HepG2 (cell line): ENCODE results near the gene MLH1. TPM values are rescaled to one million over a fixed set of nuclear protein-coding genes. Genes with fewer than 3 reads are reported as not detected.

Source experiments
- ATAC-seq: fragments of 200-7000 bp; cut with Tn5 transposase; 3 replicates; pipeline ENCODE4 v1.9.1; 2020; ENCODE audit warnings: mild to moderate bottlenecking, moderate library complexity
- BruUV-seq: library from RNA; stranded (reverse); fragments of 400-500 nt; replicated peaks from 2 replicates; lab custom pipeline; 2021; lab: Mats Ljungman, UMichigan
- CTCF ChIA-PET: fragments of 300-600 bp; formaldehyde crosslinking; extraction: SDS; loops from one replicate; lab custom pipeline; 2021; ENCODE audit warnings: low total read pairs, inconsistent platforms, low intra/inter-chr PET ratio; lab: Yijun Ruan, JAX
- POLR2A ChIA-PET: fragments of 350-600 bp; sonication (Branson Sonifier 250); formaldehyde crosslinking; loops from one replicate; lab custom pipeline; 2020; ENCODE audit warnings: antibody characterized with exemption, inconsistent platforms; lab: Yijun Ruan, JAX
- DNase-seq: peaks from one replicate; pipeline ENCODE4 v3.0.0-alpha.2; 2015; ENCODE audit warnings: low spot score
- FAIRE-seq: peaks from 3 replicates; lab custom pipeline; 2011; peaks lifted over from hg19 to GRCh38; lab: Jason Lieb, UNC
- H2AFZ ChIP-seq: one replicate; pipeline ENCODE4 v1.6.1; 2011; ENCODE audit warnings: low read length, inconsistent platforms
- H3K27ac ChIP-seq: fragments of 300-600 bp; 3 replicates; pipeline ENCODE4 v1.8.0; 2011; ENCODE audit warnings: mixed run types, mild to moderate bottlenecking, mixed read lengths, low read length, inconsistent platforms; ENCODE audit not compliant: insufficient read depth; ENCODE audit errors: extremely low read length
- H3K27me3 ChIP-seq, 2 experiments: fragments of 200-600 bp in 1 of 2; 2 replicates in 1 of 2; 3 replicates in 1 of 2; pipeline versions ENCODE4 v1.6.0 to v1.8.0; 2011; ENCODE audit warnings: low read length in 2 of 2, mild to moderate bottlenecking in 2 of 2, moderate library complexity in 2 of 2, inconsistent platforms in 1 of 2; ENCODE audit not compliant: insufficient read depth in 2 of 2, control insufficient read depth in 1 of 2
- H3K36me3 ChIP-seq, 2 experiments: fragments of 200-600 bp in 1 of 2; replicated peaks in 1 of 2; 2 replicates in 1 of 2; 3 replicates in 1 of 2; pipeline versions ENCODE4 v1.5.1 to v1.8.0; 2011; ENCODE audit warnings: low read length in 2 of 2, inconsistent platforms in 1 of 2; ENCODE audit not compliant: insufficient read depth in 2 of 2, control insufficient read depth in 1 of 2
- H3K4me1 ChIP-seq: 2 replicates; pipeline ENCODE4 v1.5.1; 2012; ENCODE audit warnings: low read length, inconsistent platforms; ENCODE audit not compliant: insufficient read depth
- H3K4me2 ChIP-seq: 2 replicates; pipeline ENCODE4 v1.6.0; 2011; ENCODE audit warnings: low read depth, low read length, inconsistent platforms
- H3K4me3 ChIP-seq, 3 experiments: fragments of 200-600 bp in 1 of 3; sonication (generic), shearing (Covaris generic) in 1 of 3; replicated peaks in 1 of 3; 2 replicates each; pipeline ENCODE4 v1.5.1; 2011 to 2016; ENCODE audit warnings: low read length in 3 of 3, inconsistent platforms in 2 of 3, low read depth in 2 of 3, mild to moderate bottlenecking in 2 of 3, control low read depth in 1 of 3, mixed read lengths in 1 of 3; ENCODE audit not compliant: insufficient read depth in 1 of 3
- H3K79me2 ChIP-seq: one replicate; pipeline ENCODE4 v1.6.1; 2011; ENCODE audit warnings: low read length, inconsistent platforms; ENCODE audit not compliant: insufficient read depth
- H3K9ac ChIP-seq: 2 replicates; pipeline ENCODE4 v1.6.0; 2011; ENCODE audit warnings: mild to moderate bottlenecking, low read depth, low read length, inconsistent platforms; ENCODE audit not compliant: insufficient read depth
- H3K9me3 ChIP-seq: 2 replicates; pipeline ENCODE4 v1.5.1; 2012; ENCODE audit warnings: mild to moderate bottlenecking, low read length
- H4K20me1 ChIP-seq: 2 replicates; pipeline ENCODE4 v1.6.0; 2011; ENCODE audit warnings: inconsistent platforms, mild to moderate bottlenecking, low read length, moderate library complexity; ENCODE audit not compliant: insufficient read depth
- STAT5B ChIP-seq: sonication (generic); formaldehyde crosslinking; IDR thresholded peaks from 2 replicates; pipeline ENCODE4 v1.4.0; 2020; ENCODE audit warnings: missing genetic modification reagents
- TARDBP ChIP-seq: sonication (generic); formaldehyde crosslinking; IDR thresholded peaks from 2 replicates; pipeline ENCODE4 v1.8.0; 2022; ENCODE audit warnings: mild to moderate bottlenecking, missing genetic modification reagents
- TBL1XR1 ChIP-seq: fragments of 150-350 bp; IDR thresholded peaks from 2 replicates; pipeline ENCODE4 v1.6.1; 2014; ENCODE audit warnings: borderline replicate concordance, low read length; ENCODE audit not compliant: partially characterized antibody
- THAP11 ChIP-seq: IDR thresholded peaks from 2 replicates; pipeline ENCODE4 v1.6.1; 2016; ENCODE audit warnings: missing biosample characterization, missing genetic modification reagents
- THAP8 ChIP-seq: sonication (generic); formaldehyde crosslinking; IDR thresholded peaks from 2 replicates; pipeline ENCODE4 v1.5.1; 2020; ENCODE audit warnings: missing genetic modification reagents, mild to moderate bottlenecking, borderline replicate concordance
- ZNF138 ChIP-seq: sonication (generic); formaldehyde crosslinking; IDR thresholded peaks from 2 replicates; pipeline ENCODE4 v1.5.0; 2020; ENCODE audit warnings: mild to moderate bottlenecking, low read depth, missing genetic modification reagents
- ZNF343 ChIP-seq: sonication (generic); formaldehyde crosslinking; IDR thresholded peaks from 2 replicates; pipeline ENCODE4 v1.4.0; 2020; ENCODE audit warnings: mild to moderate bottlenecking, missing genetic modification reagents
- ZSCAN25 ChIP-seq: sonication (generic); formaldehyde crosslinking; IDR thresholded peaks from 2 replicates; pipeline ENCODE4 v1.8.0; 2022; ENCODE audit warnings: mild to moderate bottlenecking, missing genetic modification reagents
- WGBS: methylation state at CpG from one replicate; pipeline ENCODE4 v1.1.6; 2017; ENCODE audit warnings: low lambda C conversion rate; 5-methylcytosine and 5-hydroxymethylcytosine counted together
- in situ Hi-C: cut with HindIII; loops from 2 replicates; pipeline ENCODE4 v1.10.0; 2017; ENCODE audit warnings: low pct_unique_long_range_greater_than_20kb; ENCODE audit not compliant: extremely low pct_ligation_motif_present
- intact Hi-C: fragments of 100-400 bp; cut with micrococcal nuclease; formaldehyde crosslinking; loops from one replicate; pipeline ENCODE4 v1.10.0; 2022; ENCODE audit not compliant: unreplicated experiment
- polyA plus RNA-seq, 8 experiments: library from polyadenylated mRNA; depleted of rRNA in 3 of 8; stranded (reverse) in 7 of 8; unstranded in 1 of 8; fragments of >200 nt; fragmentation: Illumina TruSeq in 4 of 8; extraction: Trizol in 4 of 8; gene quantifications; 2 replicates each; pipeline versions ENCODE4 v1.2.1 to v1.2.3, GENCODE V29; 2011 to 2016; ENCODE audit warnings: low read depth in 4 of 8, missing spikeins in 1 of 8, mixed read lengths in 1 of 8; ENCODE audit not compliant: insufficient read depth in 1 of 8
- total RNA-seq, 5 experiments: library from RNA; depleted of rRNA; stranded (reverse); fragments of >200 nt; fragmentation: Illumina TruSeq; extraction: Trizol; gene quantifications; 2 replicates each; pipeline ENCODE4 v1.2.3, GENCODE V29; 2016; ENCODE audit warnings: low read depth in 1 of 5
- TF ChIP-seq, protein P1 (sequence below): sonication (generic); formaldehyde crosslinking; IDR thresholded peaks from 2 replicates; pipeline ENCODE4 v1.8.0; 2022; ENCODE audit warnings: missing genetic modification reagents, mild to moderate bottlenecking, moderate library complexity, borderline replicate concordance

MLH1 gene
- total and polyA plus RNA-seq, 2 of the 13 experiments (the other 11 are each of a cell fraction or from before 2014, with no cell fraction given) = 29.5 to 70.8 TPM

DNA sequence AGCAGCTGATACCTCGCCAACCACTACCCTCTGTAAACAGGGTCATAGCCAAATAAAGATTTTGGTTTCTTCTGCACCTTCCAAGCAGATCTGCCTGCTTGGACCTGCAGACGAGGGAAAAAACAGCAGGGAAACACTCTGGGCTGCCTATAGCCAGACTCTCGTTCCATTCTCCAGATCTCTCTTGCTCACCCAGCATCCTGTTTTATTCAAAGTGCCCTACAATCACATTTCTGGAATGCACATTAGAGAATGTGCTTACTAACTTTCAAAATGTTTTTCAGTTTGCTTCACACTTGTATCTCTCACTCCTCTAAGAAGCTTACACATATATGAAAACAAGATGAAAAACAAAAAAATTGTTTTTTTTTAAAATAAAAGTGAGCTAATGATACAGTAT lies 71.4 kb downstream of the MLH1 start:
- in situ Hi-C loops (no loop called here), intact Hi-C loops (no loop called here)
- Histone ChIP-seq H3K79me2 (no peaks in the 10 kb centered on the region), H2AFZ (no peak overlapping the region), H3K27ac (no peak overlapping the region), H4K20me1 (no peaks in the 10 kb centered on the region), H3K4me1 (no peaks in the 10 kb centered on the region), H3K36me3 (peaks cover 4 to 15% of the 10 kb centered on the region in 2 experiments; a peak in 4 of 5 replicates), H3K4me2 (no peak overlapping the region), H3K9ac (no peak overlapping the region), H3K4me3 (no peak overlapping the region), H3K9me3 (no peaks in the 10 kb centered on the region), H3K27me3 (no peaks in the 10 kb centered on the region)
- POLR2A ChIA-PET = no interaction called here
- ATAC-seq (no peak), DNase-seq (no peak), FAIRE-seq (no peak)
- no TSS peak for BruUV-seq
- CTCF ChIA-PET = no interaction called here
- no peak for TF ChIP-seq TBL1XR1
- no peak for TF ChIP-seq TARDBP (CRISPR knock-in tag)
- TF ChIP-seq ZNF138 (CRISPR knock-in tag) = no peak
- TF ChIP-seq THAP11 = no peak
- no peak for TF ChIP-seq THAP8 (CRISPR knock-in tag)
- no peak for TF ChIP-seq ZSCAN25 (CRISPR knock-in tag)
- no peak for TF ChIP-seq STAT5B (CRISPR knock-in tag)
- no peak for TF ChIP-seq ZNF343 (CRISPR knock-in tag)
- TF ChIP-seq, protein P1, sequence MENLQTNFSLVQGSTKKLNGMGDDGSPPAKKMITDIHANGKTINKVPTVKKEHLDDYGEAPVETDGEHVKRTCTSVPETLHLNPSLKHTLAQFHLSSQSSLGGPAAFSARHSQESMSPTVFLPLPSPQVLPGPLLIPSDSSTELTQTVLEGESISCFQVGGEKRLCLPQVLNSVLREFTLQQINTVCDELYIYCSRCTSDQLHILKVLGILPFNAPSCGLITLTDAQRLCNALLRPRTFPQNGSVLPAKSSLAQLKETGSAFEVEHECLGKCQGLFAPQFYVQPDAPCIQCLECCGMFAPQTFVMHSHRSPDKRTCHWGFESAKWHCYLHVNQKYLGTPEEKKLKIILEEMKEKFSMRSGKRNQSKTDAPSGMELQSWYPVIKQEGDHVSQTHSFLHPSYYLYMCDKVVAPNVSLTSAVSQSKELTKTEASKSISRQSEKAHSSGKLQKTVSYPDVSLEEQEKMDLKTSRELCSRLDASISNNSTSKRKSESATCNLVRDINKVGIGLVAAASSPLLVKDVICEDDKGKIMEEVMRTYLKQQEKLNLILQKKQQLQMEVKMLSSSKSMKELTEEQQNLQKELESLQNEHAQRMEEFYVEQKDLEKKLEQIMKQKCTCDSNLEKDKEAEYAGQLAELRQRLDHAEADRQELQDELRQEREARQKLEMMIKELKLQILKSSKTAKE (CRISPR knock-in tag) = no peak
- 84% methylated on average over 3 of the region's 3 CpGs for WGBS
